Neural progenitor cell (in vitro differentiated cells): ENCODE data around the gene TKT.

Experiments
- EZH2 ChIP-seq: fragments of 200-600 bp; sonication (generic); IDR thresholded peaks from 2 replicates; pipeline ENCODE4 v1.6.1; 2017; ENCODE audit warnings: antibody characterized with exemption, mild to moderate bottlenecking, moderate library complexity
- EZH2phosphoT487 ChIP-seq: fragments of 200-600 bp; sonication (generic); IDR thresholded peaks from 2 replicates; pipeline ENCODE4 v1.6.1; 2017; ENCODE audit warnings: antibody characterized with exemption
- TF ChIP-seq, protein P1 (sequence below): fragments of 200-600 bp; sonication (generic); IDR thresholded peaks from 2 replicates; pipeline ENCODE4 v1.5.1; 2017; ENCODE audit warnings: antibody characterized with exemption, mild to moderate bottlenecking

DNA sequence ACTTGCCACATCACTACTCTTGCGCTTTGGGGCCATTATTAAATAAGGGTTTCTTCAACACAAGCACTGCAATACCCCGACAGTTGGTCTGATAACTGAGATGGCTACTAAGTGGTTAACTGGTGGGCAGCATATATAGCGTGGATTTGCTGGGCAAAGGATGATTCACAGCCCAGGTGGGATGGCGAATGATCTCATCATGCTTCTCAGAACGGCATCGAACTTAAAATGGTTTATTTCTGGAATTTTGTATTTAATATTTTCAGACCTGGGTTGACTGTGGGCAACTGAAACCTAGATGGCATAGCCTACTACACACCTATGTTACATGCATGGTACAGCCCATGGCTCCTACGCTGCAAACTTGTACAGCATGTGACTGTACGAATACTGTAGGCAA, 26.8 kb upstream of the TKT start:
- TF ChIP-seq, protein P1, sequence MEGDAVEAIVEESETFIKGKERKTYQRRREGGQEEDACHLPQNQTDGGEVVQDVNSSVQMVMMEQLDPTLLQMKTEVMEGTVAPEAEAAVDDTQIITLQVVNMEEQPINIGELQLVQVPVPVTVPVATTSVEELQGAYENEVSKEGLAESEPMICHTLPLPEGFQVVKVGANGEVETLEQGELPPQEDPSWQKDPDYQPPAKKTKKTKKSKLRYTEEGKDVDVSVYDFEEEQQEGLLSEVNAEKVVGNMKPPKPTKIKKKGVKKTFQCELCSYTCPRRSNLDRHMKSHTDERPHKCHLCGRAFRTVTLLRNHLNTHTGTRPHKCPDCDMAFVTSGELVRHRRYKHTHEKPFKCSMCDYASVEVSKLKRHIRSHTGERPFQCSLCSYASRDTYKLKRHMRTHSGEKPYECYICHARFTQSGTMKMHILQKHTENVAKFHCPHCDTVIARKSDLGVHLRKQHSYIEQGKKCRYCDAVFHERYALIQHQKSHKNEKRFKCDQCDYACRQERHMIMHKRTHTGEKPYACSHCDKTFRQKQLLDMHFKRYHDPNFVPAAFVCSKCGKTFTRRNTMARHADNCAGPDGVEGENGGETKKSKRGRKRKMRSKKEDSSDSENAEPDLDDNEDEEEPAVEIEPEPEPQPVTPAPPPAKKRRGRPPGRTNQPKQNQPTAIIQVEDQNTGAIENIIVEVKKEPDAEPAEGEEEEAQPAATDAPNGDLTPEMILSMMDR = no peak
- TF ChIP-seq EZH2phosphoT487 (no peak), EZH2 (no peak)
